NCI-H1105 (cell line): ENCODE data around the gene LIPM.
"Not testable (repeated sequence)": the region's sequence is repeated elsewhere in the genome, so short reads cannot be mapped to it uniquely, and the experiment has no call there.

Experiments
- DNase-seq: peaks from one replicate; lab custom pipeline; 2025; lab: John Stamatoyannopoulos, UW

Gene LIPM

GRCh38 chr10:88800152-88801125 is 2.1 kb upstream of the LIPM start:
- no peak for DNase-seq

- no peak for DNase-seq
These were observed 1.1 kb downstream of the LIPM start for GRCh38 chr10:88803641-88804040.

- no peak for DNase-seq
These were observed 1.7 kb downstream of the LIPM start for GRCh38 chr10:88804083-88804812.

GRCh38 chr10:88805361-88805760 is 2.8 kb downstream of the LIPM start:
- DNase-seq: no peak

GRCh38 chr10:88805924-88806323 is 3.4 kb downstream of the LIPM start:
- DNase-seq: no peak

GRCh38 chr10:88809621-88810020 is 7.1 kb downstream of the LIPM start:
- DNase-seq: no peak

GRCh38 chr10:88810196-88810961 is 7.8 kb downstream of the LIPM start:
- peak; percentile 15 for DNase-seq

GRCh38 chr10:88813200-88813599 is 10.7 kb downstream of the LIPM start:
- no peak for DNase-seq

- DNase-seq: no peak
These were observed 16.8 kb downstream of the LIPM start for GRCh38 chr10:88819290-88819689.

- no peak for DNase-seq
These were observed 18.3 kb downstream of the LIPM start for GRCh38 chr10:88820748-88821401.

GRCh38 chr10:88826388-88826787 is 23.9 kb downstream of the LIPM start:
- DNase-seq: no peak

GRCh38 chr10:88827671-88828070 is 25.1 kb downstream of the LIPM start:
- DNase-seq: no peak

- DNase-seq: no peak
These were observed 25.8 kb downstream of the LIPM start for GRCh38 chr10:88828310-88828709.

GRCh38 chr10:88830643-88831268 is 28.2 kb downstream of the LIPM start:
- no peak for DNase-seq

- no peak for DNase-seq
These were observed 29.2 kb downstream of the LIPM start for GRCh38 chr10:88831709-88832108.

- no peak for DNase-seq
These were observed 29.8 kb downstream of the LIPM start for GRCh38 chr10:88832376-88832775.

GRCh38 chr10:88833156-88833555 is 30.6 kb downstream of the LIPM start:
- DNase-seq: no peak

GRCh38 chr10:88833723-88834122 is 31.2 kb downstream of the LIPM start:
- no peak for DNase-seq

- DNase-seq: peak; percentile 64
These were observed 32.8 kb downstream of the LIPM start for GRCh38 chr10:88835096-88835909.

GRCh38 chr10:88835910-88836221 is 33.3 kb downstream of the LIPM start:
- DNase-seq: no peak

GRCh38 chr10:88837632-88838031 is 35.1 kb downstream of the LIPM start:
- DNase-seq: not testable (repeated sequence)
